ENCODE results near the gene SYNE3. TPM values are rescaled to one million over a fixed set of nuclear protein-coding genes. Genes with fewer than 3 reads are reported as not detected.

Gene SYNE3
- total and polyA plus RNA-seq, 2 donors (not counting 1 experiment from before 2014, with no cell fraction given): 4.9 to 24.1 TPM

DNA sequence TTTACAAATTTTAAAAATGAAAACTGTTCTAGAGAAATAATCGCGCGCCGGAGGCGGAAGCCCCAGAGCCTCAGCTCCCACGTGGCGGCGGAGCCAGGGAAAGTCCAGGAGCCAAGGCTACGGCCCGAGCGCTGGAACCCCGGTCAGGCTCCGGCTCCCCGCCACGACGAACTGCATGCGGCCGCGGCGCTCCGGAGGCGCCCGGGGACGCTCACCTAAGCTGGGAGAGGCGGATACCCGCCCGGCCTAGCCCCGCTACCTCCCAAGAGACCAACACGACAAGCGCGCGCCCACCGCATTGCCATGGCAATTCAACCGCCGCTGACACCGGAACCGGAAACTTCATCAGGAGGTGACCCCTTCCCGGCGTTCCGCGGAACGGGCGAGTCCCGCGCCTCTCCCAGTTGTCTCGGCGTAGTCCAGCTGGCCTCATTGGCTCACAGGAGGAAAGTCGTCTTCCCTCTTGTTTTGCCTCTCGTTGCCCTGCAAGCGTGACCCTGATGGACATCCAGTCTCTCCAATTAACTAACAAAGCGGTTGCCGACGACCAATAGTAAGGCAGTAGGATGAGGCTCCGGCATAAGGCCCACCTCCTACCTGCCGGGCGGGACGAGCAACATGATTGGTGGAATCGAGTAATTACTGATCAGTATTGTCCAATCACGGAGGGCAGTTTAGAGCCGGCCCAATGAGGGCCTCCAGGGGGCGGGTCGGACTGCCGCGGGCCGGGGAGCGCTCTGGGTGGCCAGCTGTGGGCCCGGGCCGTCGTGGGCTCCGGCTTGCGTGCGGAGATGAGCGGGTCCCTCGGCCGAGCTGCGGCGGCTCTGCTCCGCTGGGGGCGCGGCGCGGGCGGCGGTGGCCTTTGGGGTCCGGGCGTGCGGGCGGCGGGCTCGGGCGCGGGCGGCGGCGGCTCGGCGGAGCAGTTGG, 18.1 kb upstream of the SYNE3 start, which contains the start of gene GLRX5:
Gene GLRX5, plus strand, starts transcription at position 752 of the 927 bp plus-strand sequence. Its CDS starts 40 bp downstream, at position 792.
- Histone ChIP-seq H3K27me3 (ENCODE audit: control insufficient read depth, insufficient read depth, low read length) (no peaks in the 10 kb centered on the region), H3K36me3 (ENCODE audit: control insufficient read depth, insufficient read depth, low read length) (no peaks in the 10 kb centered on the region), H3K4me1 (ENCODE audit: control insufficient read depth, extremely low read depth, insufficient read depth, low read length) (peaks cover 14% of the 10 kb centered on the region), H3K79me2 (ENCODE audit: control insufficient read depth, insufficient read depth, low read length) (peaks cover 85% of the 10 kb centered on the region), H4K20me1 (ENCODE audit: control insufficient read depth, extremely low read depth, insufficient read depth, low read length) (no peaks in the 10 kb centered on the region), H3K27ac (ENCODE audit: insufficient read depth, low read length) (peak within 1 kb of the TSS; percentile 81), H3K9ac (ENCODE audit: insufficient read depth, low read length) (peak within 1 kb of the TSS; percentile 89), H2AFZ (ENCODE audit: low read length) (peak within 1 kb of the TSS; percentile 23), H3K4me3 (replicated peaks in 1 of 4; ENCODE audit: control extremely low read depth in 1 of 4, insufficient read depth in 1 of 4, low read depth in 3 of 4, low read length in 4 of 4) (peak within 1 kb of the TSS; percentile 67 to 95 (median 78)), H3K9me3 (ENCODE audit: control insufficient read depth, insufficient read depth, low read depth, low read length) (no peaks in the 10 kb centered on the region), H3K4me2 (ENCODE audit: extremely low read depth, insufficient read depth, low read length) (peak within 1 kb of the TSS; percentile 99)
- no peak for TF ChIP-seq EZH2 (IDR thresholded peaks at IDR 0.05; ENCODE audit: low read length, missing control alignments)
- TF ChIP-seq, protein P1, sequence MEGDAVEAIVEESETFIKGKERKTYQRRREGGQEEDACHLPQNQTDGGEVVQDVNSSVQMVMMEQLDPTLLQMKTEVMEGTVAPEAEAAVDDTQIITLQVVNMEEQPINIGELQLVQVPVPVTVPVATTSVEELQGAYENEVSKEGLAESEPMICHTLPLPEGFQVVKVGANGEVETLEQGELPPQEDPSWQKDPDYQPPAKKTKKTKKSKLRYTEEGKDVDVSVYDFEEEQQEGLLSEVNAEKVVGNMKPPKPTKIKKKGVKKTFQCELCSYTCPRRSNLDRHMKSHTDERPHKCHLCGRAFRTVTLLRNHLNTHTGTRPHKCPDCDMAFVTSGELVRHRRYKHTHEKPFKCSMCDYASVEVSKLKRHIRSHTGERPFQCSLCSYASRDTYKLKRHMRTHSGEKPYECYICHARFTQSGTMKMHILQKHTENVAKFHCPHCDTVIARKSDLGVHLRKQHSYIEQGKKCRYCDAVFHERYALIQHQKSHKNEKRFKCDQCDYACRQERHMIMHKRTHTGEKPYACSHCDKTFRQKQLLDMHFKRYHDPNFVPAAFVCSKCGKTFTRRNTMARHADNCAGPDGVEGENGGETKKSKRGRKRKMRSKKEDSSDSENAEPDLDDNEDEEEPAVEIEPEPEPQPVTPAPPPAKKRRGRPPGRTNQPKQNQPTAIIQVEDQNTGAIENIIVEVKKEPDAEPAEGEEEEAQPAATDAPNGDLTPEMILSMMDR (conservative IDR thresholded peaks at IDR 0.05 in 1 of 2, IDR thresholded peaks at IDR 0.05 in 1 of 2; ENCODE audit: low read depth in 1 of 2, low read length in 2 of 2): no peak
- peak; percentile 100 for DNase-seq (ENCODE audit: low read depth in 2 of 2)

DNA sequence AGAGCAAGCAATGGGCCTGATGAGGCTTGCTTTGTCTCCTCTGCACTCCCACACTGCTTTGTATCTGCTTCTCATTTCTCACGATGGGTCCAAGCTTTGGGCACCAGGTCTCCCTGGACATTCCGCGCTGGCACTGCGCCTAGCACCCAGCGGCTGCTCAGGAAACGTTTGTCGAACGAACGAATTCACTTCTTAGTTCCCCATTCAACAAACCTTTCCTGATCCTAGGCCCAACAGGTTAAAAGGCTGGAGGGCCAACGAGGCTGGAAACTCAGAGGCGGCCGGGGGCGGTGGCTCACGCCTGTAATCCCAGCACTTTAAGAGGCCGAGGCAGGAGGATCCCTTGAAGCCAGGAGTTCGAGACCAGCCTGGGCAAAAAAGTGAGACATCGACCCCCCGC, 17.4 kb upstream of the SYNE3 start:
- Histone ChIP-seq H3K9ac (ENCODE audit: insufficient read depth, low read length) (peak overlapping the region; percentile 89), H3K4me2 (ENCODE audit: extremely low read depth, insufficient read depth, low read length) (peak overlapping the region; percentile 99), H3K27ac (ENCODE audit: insufficient read depth, low read length) (peak overlapping the region; percentile 81), H2AFZ (ENCODE audit: low read length) (peak overlapping the region; percentile 26), H3K4me1 (ENCODE audit: control insufficient read depth, extremely low read depth, insufficient read depth, low read length) (peaks cover 14% of the 10 kb centered on the region), H3K27me3 (ENCODE audit: control insufficient read depth, insufficient read depth, low read length) (no peaks in the 10 kb centered on the region), H3K36me3 (ENCODE audit: control insufficient read depth, insufficient read depth, low read length) (no peaks in the 10 kb centered on the region), H3K9me3 (ENCODE audit: control insufficient read depth, insufficient read depth, low read depth, low read length) (no peaks in the 10 kb centered on the region), H3K79me2 (ENCODE audit: control insufficient read depth, insufficient read depth, low read length) (peaks cover 84% of the 10 kb centered on the region), H4K20me1 (ENCODE audit: control insufficient read depth, extremely low read depth, insufficient read depth, low read length) (no peaks in the 10 kb centered on the region), H3K4me3 (replicated peaks in 1 of 4; ENCODE audit: control extremely low read depth in 1 of 4, insufficient read depth in 1 of 4, low read depth in 3 of 4, low read length in 4 of 4) (peak overlapping the region; percentile 67 to 95 (median 78))
- TF ChIP-seq, protein P1 (conservative IDR thresholded peaks at IDR 0.05 in 1 of 2, IDR thresholded peaks at IDR 0.05 in 1 of 2; ENCODE audit: low read depth in 1 of 2, low read length in 2 of 2): no peak
- no peak for TF ChIP-seq EZH2 (IDR thresholded peaks at IDR 0.05; ENCODE audit: low read length, missing control alignments)
- DNase-seq (ENCODE audit: low read depth in 2 of 2): no peak

DNA sequence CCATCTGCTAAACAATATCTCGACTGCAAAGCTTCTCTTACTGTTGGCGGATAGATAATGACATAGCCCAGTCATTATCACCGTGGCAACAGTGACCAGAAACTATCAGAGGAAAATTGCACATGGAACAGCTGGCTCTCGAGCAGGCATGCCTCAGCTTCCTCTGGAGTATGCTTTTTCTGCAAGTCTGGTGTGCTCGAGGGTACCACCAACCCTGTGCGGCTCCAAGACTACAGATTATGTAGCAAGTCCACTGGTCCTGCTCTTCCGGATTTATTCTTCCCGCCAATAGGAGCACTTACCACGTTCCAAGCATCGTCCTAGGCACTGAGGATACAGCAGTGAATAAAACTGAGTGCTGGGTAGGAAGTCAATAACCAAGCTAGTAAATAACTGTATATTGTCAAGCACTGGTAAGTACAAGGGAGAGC, 17.0 kb upstream of the SYNE3 start:
- peak overlapping the region; percentile 81 for H3K27ac ChIP-seq (ENCODE audit: insufficient read depth, low read length)
- peaks cover 14% of the 10 kb centered on the region for H3K4me1 ChIP-seq (ENCODE audit: control insufficient read depth, extremely low read depth, insufficient read depth, low read length)
- peak overlapping the region; percentile 67 to 95 (median 78) for H3K4me3 ChIP-seq (replicated peaks in 1 of 4; ENCODE audit: control extremely low read depth in 1 of 4, insufficient read depth in 1 of 4, low read depth in 3 of 4, low read length in 4 of 4)
- H3K36me3 ChIP-seq (ENCODE audit: control insufficient read depth, insufficient read depth, low read length): no peaks in the 10 kb centered on the region
- no peak for TF ChIP-seq EZH2 (IDR thresholded peaks at IDR 0.05; ENCODE audit: low read length, missing control alignments)
- TF ChIP-seq, protein P1 (conservative IDR thresholded peaks at IDR 0.05 in 1 of 2, IDR thresholded peaks at IDR 0.05 in 1 of 2; ENCODE audit: low read depth in 1 of 2, low read length in 2 of 2): no peak
- H3K9ac ChIP-seq (ENCODE audit: insufficient read depth, low read length): peak overlapping the region; percentile 89
- DNase-seq (ENCODE audit: low read depth in 2 of 2): peak; percentile 58 to 61
- no peaks in the 10 kb centered on the region for H3K9me3 ChIP-seq (ENCODE audit: control insufficient read depth, insufficient read depth, low read depth, low read length)
- H3K4me2 ChIP-seq (ENCODE audit: extremely low read depth, insufficient read depth, low read length): peak overlapping the region; percentile 99
- H4K20me1 ChIP-seq (ENCODE audit: control insufficient read depth, extremely low read depth, insufficient read depth, low read length): no peaks in the 10 kb centered on the region
- H3K27me3 ChIP-seq (ENCODE audit: control insufficient read depth, insufficient read depth, low read length): no peaks in the 10 kb centered on the region
- H2AFZ ChIP-seq (ENCODE audit: low read length): peak overlapping the region; percentile 26
- peaks cover 80% of the 10 kb centered on the region for H3K79me2 ChIP-seq (ENCODE audit: control insufficient read depth, insufficient read depth, low read length)
